BJ (cell line): ENCODE results near the gene PSMB8. TPM values are rescaled to one million over a fixed set of nuclear protein-coding genes. Genes with fewer than 3 reads are reported as not detected.
"Not testable (repeated sequence)": the region's sequence is repeated elsewhere in the genome, so short reads cannot be mapped to it uniquely, and the experiment has no call there.

Source experiments
- CTCF ChIA-PET: fragments of 350-600 bp; formaldehyde crosslinking; extraction: SDS; loops from one replicate; lab custom pipeline; 2021; ENCODE audit warnings: antibody characterized with exemption, inconsistent platforms; lab: Yijun Ruan, JAX
- POLR2A ChIA-PET: fragments of 300-600 bp; sonication (Branson Sonifier 250); formaldehyde crosslinking; extraction: SDS; loops from one replicate; lab custom pipeline; 2021; ENCODE audit warnings: antibody characterized with exemption; lab: Charles Lee
- DNase-seq: peaks from one replicate; pipeline ENCODE4 v3.0.0-alpha.2; 2011; ENCODE audit warnings: low read depth
- H3K27me3 ChIP-seq: 2 replicates; pipeline ENCODE4 v1.6.0; 2011; ENCODE audit warnings: low read length; ENCODE audit not compliant: control insufficient read depth, insufficient read depth
- H3K36me3 ChIP-seq: 2 replicates; pipeline ENCODE4 v1.5.1; 2011; ENCODE audit warnings: low read length; ENCODE audit not compliant: control insufficient read depth, insufficient read depth
- H3K4me3 ChIP-seq: 2 replicates; pipeline ENCODE4 v1.5.1; 2011; ENCODE audit warnings: low read depth, mild to moderate bottlenecking, control low read depth, low read length
- CTCF ChIP-seq: IDR thresholded peaks from 2 replicates; pipeline ENCODE4 v1.5.1; 2011; ENCODE audit warnings: low read depth, mild to moderate bottlenecking, control low read depth, inconsistent platforms, low read length, moderate library complexity; ENCODE audit not compliant: insufficient read depth
- polyA plus RNA-seq: library from polyadenylated mRNA; depleted of rRNA; stranded (reverse); fragments of >200 nt; gene quantifications from 2 replicates; pipeline ENCODE4 v1.2.3, GENCODE V29; 2011

The PSMB8 gene
- polyA plus RNA-seq, 1 experiment = 79.6 TPM

DNA sequence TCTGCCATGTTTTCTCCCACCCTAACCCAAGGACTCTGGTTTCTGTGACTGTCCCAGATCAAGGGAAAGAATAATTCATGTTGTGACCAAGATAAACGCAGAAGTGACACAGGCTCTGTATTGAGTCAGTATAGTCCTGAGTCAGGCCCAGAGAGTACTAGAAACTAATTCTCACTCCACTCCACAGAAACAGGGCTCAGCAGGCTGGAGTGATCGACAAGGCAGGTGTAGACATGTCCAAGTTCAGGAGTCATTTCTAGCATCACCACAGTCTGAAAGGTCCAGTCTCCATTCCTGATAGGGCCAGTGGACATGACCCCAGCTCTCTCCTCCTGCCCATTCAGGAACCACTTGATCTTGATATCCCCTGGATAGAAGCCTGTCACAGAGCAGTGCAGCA is 29.7 kb downstream of the PSMB8 start:
- peaks cover 5% of the 10 kb centered on the region for H3K27me3 ChIP-seq
- H3K36me3 ChIP-seq = no peaks in the 10 kb centered on the region
- CTCF ChIA-PET = interaction anchor here (1.0 to 1.8 kb wide), 3 partner anchors 16 to 57 kb away, joined by 3 to 4 read pairs (median 4); no protein-coding TSS in a partner anchor
- DNase-seq = no peak
- POLR2A ChIA-PET = no interaction called here
- no peak overlapping the region for H3K4me3 ChIP-seq
- TF ChIP-seq CTCF = no peak

GRCh38 chr6:32809171-32809570 is 34.7 kb downstream of the PSMB8 start:
- no peak overlapping the region for H3K4me3 ChIP-seq
- DNase-seq = no peak
- no peak for TF ChIP-seq CTCF
- POLR2A ChIA-PET = no interaction called here
- H3K27me3 ChIP-seq = peaks cover 6% of the 10 kb centered on the region
- CTCF ChIA-PET = interaction anchor here (0.7 to 1.6 kb wide), 3 partner anchors 12 to 59 kb away, joined by 3 to 4 read pairs (median 4); no protein-coding TSS in a partner anchor
- no peaks in the 10 kb centered on the region for H3K36me3 ChIP-seq

GRCh38 chr6:32807020-32807580 is 36.7 kb downstream of the PSMB8 start:
- DNase-seq = no peak
- TF ChIP-seq CTCF = no peak
- Histone ChIP-seq H3K36me3 (no peaks in the 10 kb centered on the region), H3K4me3 (no peak overlapping the region), H3K27me3 (0 out of 2 replicates have a peak, but pooled peaks cover 1% of the 10 kb centered on the region)
- CTCF ChIA-PET = interaction anchor here (1.2 to 1.3 kb wide), 2 partner anchors 14 to 562 kb away, joined by 3 read pairs; no protein-coding TSS in a partner anchor
- POLR2A ChIA-PET = no interaction called here

DNA sequence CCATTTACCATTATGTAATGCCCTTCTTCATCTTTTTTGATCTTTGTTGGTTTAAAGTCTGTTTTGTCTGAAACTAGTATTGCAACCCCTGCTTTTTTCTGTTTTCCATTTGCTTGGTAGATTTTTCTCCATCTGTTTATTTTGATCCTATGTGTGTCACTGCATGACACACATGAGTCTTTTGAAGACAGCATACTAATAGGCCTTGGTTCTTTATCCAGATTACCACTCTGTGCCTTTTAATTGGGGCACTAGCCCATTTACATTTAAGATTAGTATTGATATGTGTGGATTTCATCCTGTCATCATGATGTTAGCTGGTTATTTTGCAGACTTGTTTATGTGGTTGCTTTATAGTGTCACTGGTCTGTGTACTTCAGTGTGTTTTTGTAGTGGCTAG is 38.4 kb downstream of the PSMB8 start:
- DNase-seq, POLR2A ChIA-PET, H3K4me3 ChIP-seq, H3K36me3 ChIP-seq, H3K27me3 ChIP-seq: not testable (repeated sequence)
- CTCF ChIA-PET = interaction anchor here (1.5 kb wide), 1 partner anchor 391 kb away, joined by 3 read pairs; no protein-coding TSS in a partner anchor

GRCh38 chr6:32803416-32803815 is 40.4 kb downstream of the PSMB8 start:
- no peak overlapping the region for H3K4me3 ChIP-seq
- TF ChIP-seq CTCF = no peak
- ChIA-PET CTCF (interaction anchor here (1.3 kb wide), 1 partner anchor 36 kb away, joined by 3 read pairs; the partner anchor contains the start of gene TAP2), POLR2A (no interaction called here)
- peaks cover 3% of the 10 kb centered on the region for H3K27me3 ChIP-seq
- no peaks in the 10 kb centered on the region for H3K36me3 ChIP-seq
- no peak for DNase-seq

- Histone ChIP-seq H3K36me3 (no peaks in the 10 kb centered on the region), H3K27me3 (peaks cover 5% of the 10 kb centered on the region), H3K4me3 (no peak overlapping the region)
- POLR2A ChIA-PET = no interaction called here
- DNase-seq = no peak
- CTCF ChIA-PET = interaction anchor here (0.7 to 1.6 kb wide), 3 partner anchors 14 to 386 kb away, joined by 3 to 10 read pairs (median 8); partner anchors contain the start of gene TAP1
- TF ChIP-seq CTCF = no peak
These were observed 44.1 kb downstream of the PSMB8 start for GRCh38 chr6:32799740-32800139.
